ENCODE data around the gene MUC20. TPM values are rescaled to one million over a fixed set of nuclear protein-coding genes. Genes with fewer than 3 reads are reported as not detected.
"Not testable (repeated sequence)": the region's sequence is repeated elsewhere in the genome, so short reads cannot be mapped to it uniquely, and the experiment has no call there.

Gene MUC20
- polyA plus RNA-seq, 1 donor (not counting 4 experiments of a cell fraction or from before 2014, with no cell fraction given): 0.21 TPM

GRCh38 chr3:195708626-195709481 is 11.9 kb upstream of the MUC20 start:
- Histone ChIP-seq H3K9me1 (ENCODE audit: control insufficient read depth, extremely low read depth, insufficient read depth, low read length) (no peaks in the 10 kb centered on the region), H3K4me2 (ENCODE audit: control insufficient read depth, extremely low read depth, insufficient read depth, low read depth, low read length) (no peak overlapping the region), H4K20me1 (ENCODE audit: control insufficient read depth, extremely low read depth, insufficient read depth, low read length) (no peaks in the 10 kb centered on the region), H3K36me3 (ENCODE audit: control insufficient read depth in 2 of 2, extremely low read depth in 1 of 2, insufficient read depth in 2 of 2, low read length in 2 of 2) (no peaks in the 10 kb centered on the region), H3K9ac (ENCODE audit: control insufficient read depth, extremely low read depth, insufficient read depth, low read length) (no peak overlapping the region), H3K27ac (ENCODE audit: control insufficient read depth, insufficient read depth, low read length) (no peak overlapping the region), H3K4me1 (ENCODE audit: control insufficient read depth, extremely low read depth, insufficient read depth, low read length) (no peaks in the 10 kb centered on the region), H3K9me3 (ENCODE audit: control insufficient read depth, low read depth, low read length) (no peaks in the 10 kb centered on the region), H3K79me2 (ENCODE audit: control insufficient read depth, insufficient read depth, low read length) (no peaks in the 10 kb centered on the region), H3K4me3 (ENCODE audit: control insufficient read depth in 2 of 3, extremely low read depth in 1 of 3, insufficient read depth in 2 of 3, low read depth in 1 of 3, low read length in 3 of 3) (no peak overlapping the region), H3K27me3 (ENCODE audit: control insufficient read depth, extremely low read depth, insufficient read depth, low read length) (peaks cover 6% of the 10 kb centered on the region), H2AFZ (ENCODE audit: control insufficient read depth, low read length) (no peak overlapping the region)
- dilution Hi-C loops (cut with MboI; ENCODE audit: extremely low pct_ligation_motif_present, low sequenced_read_pairs): no loop called here
- FAIRE-seq (no peak), DNase-seq (ENCODE audit: low read depth, low spot score) (no peak)
- TF ChIP-seq, protein P1, sequence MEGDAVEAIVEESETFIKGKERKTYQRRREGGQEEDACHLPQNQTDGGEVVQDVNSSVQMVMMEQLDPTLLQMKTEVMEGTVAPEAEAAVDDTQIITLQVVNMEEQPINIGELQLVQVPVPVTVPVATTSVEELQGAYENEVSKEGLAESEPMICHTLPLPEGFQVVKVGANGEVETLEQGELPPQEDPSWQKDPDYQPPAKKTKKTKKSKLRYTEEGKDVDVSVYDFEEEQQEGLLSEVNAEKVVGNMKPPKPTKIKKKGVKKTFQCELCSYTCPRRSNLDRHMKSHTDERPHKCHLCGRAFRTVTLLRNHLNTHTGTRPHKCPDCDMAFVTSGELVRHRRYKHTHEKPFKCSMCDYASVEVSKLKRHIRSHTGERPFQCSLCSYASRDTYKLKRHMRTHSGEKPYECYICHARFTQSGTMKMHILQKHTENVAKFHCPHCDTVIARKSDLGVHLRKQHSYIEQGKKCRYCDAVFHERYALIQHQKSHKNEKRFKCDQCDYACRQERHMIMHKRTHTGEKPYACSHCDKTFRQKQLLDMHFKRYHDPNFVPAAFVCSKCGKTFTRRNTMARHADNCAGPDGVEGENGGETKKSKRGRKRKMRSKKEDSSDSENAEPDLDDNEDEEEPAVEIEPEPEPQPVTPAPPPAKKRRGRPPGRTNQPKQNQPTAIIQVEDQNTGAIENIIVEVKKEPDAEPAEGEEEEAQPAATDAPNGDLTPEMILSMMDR (optimal IDR thresholded peaks at IDR 0.05 in 1 of 3, IDR thresholded peaks at IDR 0.05 in 1 of 3, conservative IDR thresholded peaks at IDR 0.05 in 1 of 3; ENCODE audit: extremely low read depth in 1 of 3, insufficient read depth in 2 of 3, low read length in 3 of 3): no peak
- TF ChIP-seq EZH2 (IDR thresholded peaks at IDR 0.05; ENCODE audit: low read length): no peak

- no peak overlapping the region for H3K27ac ChIP-seq (ENCODE audit: control insufficient read depth, insufficient read depth, low read length)
- no peaks in the 10 kb centered on the region for H3K9me3 ChIP-seq (ENCODE audit: control insufficient read depth, low read depth, low read length)
- H3K4me2 ChIP-seq (ENCODE audit: control insufficient read depth, extremely low read depth, insufficient read depth, low read depth, low read length): no peak overlapping the region
- H3K4me3 ChIP-seq (ENCODE audit: control insufficient read depth in 2 of 3, extremely low read depth in 1 of 3, insufficient read depth in 2 of 3, low read depth in 1 of 3, low read length in 3 of 3): no peak overlapping the region
- H2AFZ ChIP-seq (ENCODE audit: control insufficient read depth, low read length): no peak overlapping the region
- no peaks in the 10 kb centered on the region for H3K36me3 ChIP-seq (ENCODE audit: control insufficient read depth in 2 of 2, extremely low read depth in 1 of 2, insufficient read depth in 2 of 2, low read length in 2 of 2)
- peaks cover 6% of the 10 kb centered on the region for H3K27me3 ChIP-seq (ENCODE audit: control insufficient read depth, extremely low read depth, insufficient read depth, low read length)
- H4K20me1 ChIP-seq (ENCODE audit: control insufficient read depth, extremely low read depth, insufficient read depth, low read length): no peaks in the 10 kb centered on the region
- no peaks in the 10 kb centered on the region for H3K79me2 ChIP-seq (ENCODE audit: control insufficient read depth, insufficient read depth, low read length)
- FAIRE-seq (no peak), DNase-seq (ENCODE audit: low read depth, low spot score) (no peak)
- H3K4me1 ChIP-seq (ENCODE audit: control insufficient read depth, extremely low read depth, insufficient read depth, low read length): no peaks in the 10 kb centered on the region
- no peaks in the 10 kb centered on the region for H3K9me1 ChIP-seq (ENCODE audit: control insufficient read depth, extremely low read depth, insufficient read depth, low read length)
- TF ChIP-seq, protein P1 (optimal IDR thresholded peaks at IDR 0.05 in 1 of 3, IDR thresholded peaks at IDR 0.05 in 1 of 3, conservative IDR thresholded peaks at IDR 0.05 in 1 of 3; ENCODE audit: extremely low read depth in 1 of 3, insufficient read depth in 2 of 3, low read length in 3 of 3): no peak
- TF ChIP-seq EZH2 (IDR thresholded peaks at IDR 0.05; ENCODE audit: low read length): no peak
- H3K9ac ChIP-seq (ENCODE audit: control insufficient read depth, extremely low read depth, insufficient read depth, low read length): no peak overlapping the region
- dilution Hi-C loops (cut with MboI; ENCODE audit: extremely low pct_ligation_motif_present, low sequenced_read_pairs): no loop called here
Measured at GRCh38 chr3:195709676-195710085, 11.1 kb upstream of the MUC20 start.

DNA sequence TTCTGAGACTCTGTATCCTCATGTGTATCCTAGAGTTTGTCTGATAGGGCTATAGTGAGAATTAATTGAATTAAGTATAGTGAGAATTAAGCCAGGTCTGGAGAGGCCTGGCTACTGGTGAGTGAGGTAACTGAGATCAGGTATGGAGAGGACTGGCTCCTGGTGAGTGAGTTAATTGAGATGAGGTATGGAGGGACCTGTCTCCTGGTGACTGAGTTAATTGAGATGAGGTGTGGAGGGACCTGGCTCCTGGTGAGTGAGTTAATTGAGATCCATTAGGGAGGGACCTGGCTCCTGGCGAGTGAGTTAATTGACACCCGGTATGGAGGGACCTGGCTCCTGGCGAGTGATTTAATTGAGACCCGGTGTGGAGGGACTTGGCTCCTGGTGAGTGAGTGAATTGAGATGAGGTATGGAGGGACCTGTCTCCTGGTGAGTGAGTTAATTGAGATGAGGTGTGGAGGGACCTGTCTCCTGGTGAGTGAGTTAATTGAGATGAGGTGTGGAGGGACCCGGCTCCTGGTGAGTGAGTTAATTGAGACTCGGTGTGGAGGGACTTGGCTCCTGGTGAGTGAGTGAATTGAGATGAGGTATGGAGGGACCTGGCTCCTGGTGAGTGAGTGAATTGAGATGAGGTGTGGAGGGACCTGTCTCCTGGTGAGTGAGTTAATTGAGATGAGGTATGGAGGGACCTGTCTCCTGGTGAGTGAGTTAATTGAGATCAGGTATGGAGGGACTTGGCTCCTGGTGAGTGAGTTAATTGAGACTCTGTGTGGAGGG is 10.5 kb upstream of the MUC20 start:
- H3K4me2 ChIP-seq (ENCODE audit: control insufficient read depth, extremely low read depth, insufficient read depth, low read depth, low read length); H3K9me3 ChIP-seq (ENCODE audit: control insufficient read depth, low read depth, low read length); H3K9me1 ChIP-seq (ENCODE audit: control insufficient read depth, extremely low read depth, insufficient read depth, low read length); dilution Hi-C loops (cut with MboI; ENCODE audit: extremely low pct_ligation_motif_present, low sequenced_read_pairs); H4K20me1 ChIP-seq (ENCODE audit: control insufficient read depth, extremely low read depth, insufficient read depth, low read length); H2AFZ ChIP-seq (ENCODE audit: control insufficient read depth, low read length); H3K9ac ChIP-seq (ENCODE audit: control insufficient read depth, extremely low read depth, insufficient read depth, low read length); H3K4me1 ChIP-seq (ENCODE audit: control insufficient read depth, extremely low read depth, insufficient read depth, low read length); H3K27ac ChIP-seq (ENCODE audit: control insufficient read depth, insufficient read depth, low read length); H3K79me2 ChIP-seq (ENCODE audit: control insufficient read depth, insufficient read depth, low read length); DNase-seq (ENCODE audit: low read depth, low spot score); H3K36me3 ChIP-seq (ENCODE audit: control insufficient read depth in 2 of 2, extremely low read depth in 1 of 2, insufficient read depth in 2 of 2, low read length in 2 of 2); H3K4me3 ChIP-seq (ENCODE audit: control insufficient read depth in 2 of 3, extremely low read depth in 1 of 3, insufficient read depth in 2 of 3, low read depth in 1 of 3, low read length in 3 of 3); H3K27me3 ChIP-seq (ENCODE audit: control insufficient read depth, extremely low read depth, insufficient read depth, low read length): not testable (repeated sequence)
- peak; percentile 9 for FAIRE-seq

Measured in keratinocyte (primary cell).